Pancreas (tissue), 10 donors: ENCODE measurements around the gene KCNK7. TPM values are rescaled to one million over a fixed set of nuclear protein-coding genes. Genes with fewer than 3 reads are reported as not detected.
"Not testable (repeated sequence)": the region's sequence is repeated elsewhere in the genome, so short reads cannot be mapped to it uniquely, and the experiment has no call there.

Source experiments
- ATAC-seq, 4 donors: fragments of 200-7000 bp; cut with Tn5 transposase; one replicate each; pipeline versions ENCODE4 v1.8.0 to v1.9.1; 2020; ENCODE audit warnings: mild to moderate bottlenecking in 4 of 4, moderate library complexity in 4 of 4
- DNase-seq, 6 donors: peaks; one replicate each; pipeline ENCODE4 v3.0.0-alpha.2; 2020
- FAIRE-seq: peaks from 2 replicates; lab custom pipeline; 2012; peaks lifted over from hg19 to GRCh38; lab: Jason Lieb, UNC
- H3K27ac ChIP-seq, 4 donors: fragments of 200-600 bp; sonication (generic); 1 replicate in 3 of 4; 2 replicates in 1 of 4; pipeline versions ENCODE4 v1.5.0 to v1.8.0; 2020
- H3K27me3 ChIP-seq, 4 donors: fragments of 200-600 bp; one replicate each; pipeline ENCODE4 v1.8.0; 2021
- H3K36me3 ChIP-seq, 3 donors: fragments of 200-600 bp; sonication (generic) in 1 of 3; one replicate each; pipeline versions ENCODE4 v1.5.0 to v1.8.0; 2020 to 2021
- H3K4me1 ChIP-seq, 3 donors: fragments of 200-600 bp; one replicate each; pipeline ENCODE4 v1.8.0; 2021
- H3K4me3 ChIP-seq, 4 donors: fragments of 200-600 bp; sonication (generic) in 2 of 4; one replicate each; pipeline versions ENCODE4 v1.5.0 to v1.8.0; 2020 to 2021
- H3K9me3 ChIP-seq, 4 donors: fragments of 200-600 bp; one replicate each; pipeline ENCODE4 v1.8.0; 2021
- CTCF ChIP-seq, 4 donors: fragments of 200-600 bp; sonication (generic) in 3 of 4; IDR thresholded peaks; one replicate each; pipeline versions ENCODE4 v1.5.0 to v1.8.0; 2021; ENCODE audit warnings: antibody characterized with exemption in 4 of 4
- WGBS, 2 donors: extraction: QIAGEN DNeasy Blood & Tissue Kit; methylation state at CpG; one replicate each; pipeline ENCODE4 v1.1.7; 2013; 5-methylcytosine and 5-hydroxymethylcytosine counted together
- intact Hi-C, 3 donors: fragments of 100-400 bp; cut with DNase I; formaldehyde crosslinking; loops; one replicate each; pipeline versions ENCODE4 v1.11.1 to v1.14.2; 2022
- polyA plus RNA-seq, 2 donors: library from polyadenylated mRNA; stranded (reverse); fragments of 200-250 nt; gene quantifications; one replicate each; pipeline ENCODE4 v1.2.3, GENCODE V29; 2013
- total RNA-seq, 6 donors: library from RNA; stranded (reverse); fragmentation: NEBNext Ultra II Directional in 4 of 6; extraction: Animal tissue kit (Norgen Biotek cat#: 25700) in 4 of 6; gene quantifications; one replicate each; pipeline versions ENCODE4 v1.2.1 to v1.2.4, GENCODE V29; 2021 to 2023
- donor health status: healthy with polysubstance abuse.
- donor health status: DM: no; HTN: no; CAD: no; lungs with moderate emphysema.
- donor health status: DM: no; HTN: no; CAD: no.
- donor health status: control.
- donor health status: control.
- donor health status: Bipolar disorder and iron deficiency.
- donor health status: DM: yes; HTN: yes; CAD: no.
- donor health status: DM: no; HTN: no; CAD: no.
- donor health status: DM: no; HTN: no; CAD: no.
- donor health status: DM: yes; HTN: yes; CAD: no.

KCNK7 gene
- total and polyA plus RNA-seq, 8 donors, result 0.19 to 1.6 (median 0.84) TPM; not detected in 3

- H3K36me3 ChIP-seq, result peaks cover 0 to 8% (median 0%) of the 10 kb centered on the region in 3 donors
- no peak for ATAC-seq
- 88 to 92% methylated on average over 16 of the region's 16 CpGs for WGBS, 2 donors
- peak overlapping the region in 1 of 4 donors; percentile 27 for H3K4me3 ChIP-seq
- no peaks in the 10 kb centered on the region for H3K9me3 ChIP-seq
- TF ChIP-seq CTCF (IDR thresholded peaks at IDR 0.05), result no peak
- H3K27ac ChIP-seq, result peak overlapping the region in 2 of 4 donors; percentile 52 to 60
- DNase-seq, result no peak
- intact Hi-C loops, result no loop called here
- FAIRE-seq, result no peak
- peaks cover 8 to 9% (median 9%) of the 10 kb centered on the region in 3 donors for H3K4me1 ChIP-seq
- H3K27me3 ChIP-seq, result no peaks in the 10 kb centered on the region
These were observed 45.9 kb upstream of the KCNK7 start for GRCh38 chr11:65641297-65642013.

- Histone ChIP-seq H3K4me3 (peak overlapping the region in 1 of 4 donors; percentile 27), H3K27me3 (no peaks in the 10 kb centered on the region), H3K4me1 (peaks cover 8 to 9% (median 9%) of the 10 kb centered on the region in 3 donors), H3K36me3 (peaks cover 0 to 13% (median under 1%) of the 10 kb centered on the region in 3 donors), H3K9me3 (no peaks in the 10 kb centered on the region), H3K27ac (peak overlapping the region in 2 of 4 donors; percentile 52 to 60)
- 89 to 91% methylated on average over 35 of the region's 35 CpGs for WGBS, 2 donors
- DNase-seq, result peak in 2 of 6 donors; percentile 39 to 62
- TF ChIP-seq CTCF (IDR thresholded peaks at IDR 0.05), result no peak
- ATAC-seq, result peak in 2 of 4 donors; percentile 7 to 18
- no peak for FAIRE-seq
- intact Hi-C loops, result no loop called here
These were observed 45.1 kb upstream of the KCNK7 start for GRCh38 chr11:65640483-65641296.

DNA sequence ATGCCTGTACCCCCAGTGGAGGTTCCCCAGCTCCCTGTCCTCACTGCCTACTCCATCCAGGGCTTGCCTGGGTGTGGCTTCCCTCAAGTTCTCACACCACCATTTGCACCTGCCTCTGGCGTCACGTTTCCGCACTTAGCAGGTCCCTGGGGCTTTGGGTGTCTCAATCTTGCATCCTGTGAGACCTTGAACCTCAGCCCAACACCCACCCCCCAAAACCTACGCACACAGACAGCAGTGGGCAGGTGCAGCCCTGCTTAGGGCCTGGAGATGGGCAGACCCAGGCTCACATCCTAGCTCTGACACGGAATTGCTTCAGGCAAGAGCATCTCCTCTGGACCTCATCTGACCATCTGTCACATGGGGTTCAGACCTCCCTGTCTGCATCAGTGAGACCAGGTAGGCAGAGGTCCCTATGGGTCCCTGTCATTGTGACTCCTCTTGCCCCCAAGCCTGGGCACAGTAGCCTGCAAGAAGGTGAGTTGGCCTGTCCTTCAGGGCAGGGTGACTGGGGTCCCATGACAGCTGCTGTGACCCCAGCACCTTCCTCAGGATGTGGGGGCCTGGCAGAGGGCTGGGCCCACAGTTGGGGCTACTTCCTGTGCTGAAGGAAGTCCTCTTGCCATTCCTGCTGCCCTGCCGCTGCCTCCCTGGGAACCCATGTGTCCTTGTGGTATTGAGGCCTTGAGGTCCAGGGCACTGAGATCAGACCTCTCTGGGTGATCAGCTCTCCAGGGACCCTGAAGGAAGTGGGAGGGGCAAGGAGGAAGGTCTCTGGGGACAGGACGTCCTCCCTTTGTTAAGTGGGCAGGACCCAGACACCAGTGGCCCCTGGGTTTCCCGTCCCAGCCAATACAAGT, 44.3 kb upstream of the KCNK7 start:
- FAIRE-seq, result no peak
- peaks cover 3 to 21% (median 9%) of the 10 kb centered on the region in 3 donors for H3K36me3 ChIP-seq
- H3K9me3 ChIP-seq, result no peaks in the 10 kb centered on the region
- peak overlapping the region in 2 of 4 donors; percentile 52 to 60 for H3K27ac ChIP-seq
- peaks cover 8 to 9% (median 9%) of the 10 kb centered on the region in 3 donors for H3K4me1 ChIP-seq
- 81 to 91% methylated on average over 8 of the region's 8 CpGs for WGBS, 2 donors
- no peak for TF ChIP-seq CTCF (IDR thresholded peaks at IDR 0.05)
- peak overlapping the region in 1 of 4 donors; percentile 27 for H3K4me3 ChIP-seq
- H3K27me3 ChIP-seq, result no peaks in the 10 kb centered on the region
- intact Hi-C loops, result no loop called here
- peak in 1 of 4 donors; percentile 3 for ATAC-seq
- DNase-seq, result peak in 1 of 6 donors; percentile 35

DNA sequence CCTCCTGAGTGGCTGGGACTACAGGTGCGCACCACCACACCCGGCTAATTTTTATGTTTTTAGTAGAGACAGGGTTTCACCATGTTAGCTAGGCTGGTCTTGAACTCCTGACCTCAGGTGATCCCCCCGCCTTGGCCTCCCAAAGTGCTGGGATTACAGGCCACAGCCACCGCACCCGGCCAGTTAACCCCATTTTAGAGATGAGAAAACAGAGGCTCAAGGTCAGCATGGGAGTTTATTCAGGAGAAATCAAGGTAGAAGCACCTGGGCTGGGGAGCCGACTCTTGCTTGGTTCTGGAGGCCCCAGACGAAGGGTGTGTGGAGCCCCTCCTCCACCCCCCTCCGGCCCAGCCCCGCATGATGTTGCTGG, 43.6 kb upstream of the KCNK7 start:
- H3K9me3 ChIP-seq, intact Hi-C loops, ATAC-seq, FAIRE-seq, H3K4me1 ChIP-seq, H3K27me3 ChIP-seq, DNase-seq: not testable (repeated sequence)
- H3K27ac ChIP-seq, result peak overlapping the region in 1 of 4 donors; percentile 60
- peak overlapping the region in 1 of 4 donors; percentile 83 for H3K4me3 ChIP-seq
- peaks cover 3 to 27% (median 10%) of the 10 kb centered on the region in 3 donors for H3K36me3 ChIP-seq
- 93 to 94% methylated on average over 9 of the region's 9 CpGs for WGBS, 2 donors
